ENCODE data around the gene RASAL1.

RASAL1 gene

DNA sequence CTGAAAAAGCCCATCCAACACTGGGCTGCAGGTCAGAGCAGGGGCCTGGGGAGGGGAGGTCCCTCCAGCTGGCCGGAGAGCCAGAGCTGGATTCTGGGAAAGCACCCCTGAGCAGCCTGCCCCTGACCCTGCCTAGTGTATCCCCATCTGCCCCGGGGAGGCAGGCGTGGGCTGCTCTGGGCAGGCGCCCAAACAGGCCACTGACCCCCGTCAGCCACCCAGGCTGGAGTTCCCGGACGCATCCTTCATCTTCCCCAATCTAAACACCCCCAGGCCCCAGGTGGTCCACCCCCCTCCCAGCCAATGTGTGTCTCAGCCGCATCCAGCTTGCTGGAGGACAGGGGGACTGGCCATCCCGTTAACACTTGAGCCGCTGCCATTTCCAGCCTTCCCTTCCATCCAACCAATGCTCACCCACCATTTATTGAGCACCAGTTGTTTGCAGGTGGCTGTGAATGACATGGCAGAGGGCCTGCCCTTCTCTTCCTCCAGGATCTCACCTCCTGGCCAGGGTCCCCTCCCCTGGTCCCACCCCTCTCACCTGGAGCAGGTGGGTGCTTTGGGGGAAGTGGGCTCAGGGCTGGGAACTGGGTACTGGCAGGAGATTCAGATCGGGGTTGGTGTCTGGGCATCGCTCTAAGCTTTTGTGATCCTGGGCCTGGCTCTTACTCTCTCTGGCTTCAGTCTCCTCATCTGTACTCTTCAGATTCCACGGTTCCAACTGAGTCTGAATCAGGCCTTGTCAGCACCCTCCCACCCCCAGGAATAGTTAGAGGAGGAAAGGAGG is 79.8 kb downstream of the RASAL1 start:
- DNase-seq = no peak

DNA sequence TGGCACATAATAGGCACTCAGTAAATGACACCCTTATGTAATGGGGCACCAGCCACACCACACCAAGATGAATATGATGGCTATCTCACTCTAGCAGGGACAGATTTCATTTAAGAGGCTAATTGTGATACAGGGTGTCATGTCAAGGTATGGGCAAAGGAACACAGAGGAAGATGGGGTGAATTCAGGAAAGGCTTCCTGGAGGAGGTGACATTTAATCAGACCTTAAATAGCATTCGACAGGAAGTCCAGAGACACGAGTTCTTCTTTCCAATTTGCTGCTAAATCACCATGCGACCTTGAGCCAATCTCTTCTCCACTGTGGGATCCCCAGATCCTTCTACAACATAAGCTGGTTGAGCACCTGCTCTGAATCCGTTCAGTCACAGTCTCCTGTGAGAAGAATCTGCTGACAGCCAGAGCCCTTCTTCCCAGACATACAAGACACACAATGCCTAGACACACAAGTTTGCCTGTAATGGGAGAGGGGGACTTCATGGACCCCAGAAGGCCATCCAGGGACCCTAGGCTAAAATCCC is 80.5 kb downstream of the RASAL1 start:
- no peak for DNase-seq

DNA sequence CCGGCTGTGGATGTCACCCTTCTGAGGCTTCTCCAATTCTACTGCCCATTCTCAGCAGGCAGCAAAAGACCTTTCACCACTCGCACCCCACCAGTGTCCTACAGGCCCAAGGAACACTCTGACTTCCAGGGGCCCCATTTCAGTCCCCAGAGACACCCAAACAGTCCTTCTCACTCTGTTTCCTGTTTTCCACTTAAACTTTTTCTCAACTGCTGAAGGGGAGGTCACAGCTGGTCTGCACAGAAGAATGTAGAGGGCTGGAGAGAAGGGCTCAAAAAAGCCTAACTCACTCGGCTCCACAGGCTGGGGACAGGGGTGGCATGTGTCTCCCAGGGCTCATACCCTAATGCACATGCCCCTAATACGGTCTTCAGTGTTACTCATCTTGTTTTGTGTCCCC is 83.2 kb downstream of the RASAL1 start:
- no peak for DNase-seq

DNA sequence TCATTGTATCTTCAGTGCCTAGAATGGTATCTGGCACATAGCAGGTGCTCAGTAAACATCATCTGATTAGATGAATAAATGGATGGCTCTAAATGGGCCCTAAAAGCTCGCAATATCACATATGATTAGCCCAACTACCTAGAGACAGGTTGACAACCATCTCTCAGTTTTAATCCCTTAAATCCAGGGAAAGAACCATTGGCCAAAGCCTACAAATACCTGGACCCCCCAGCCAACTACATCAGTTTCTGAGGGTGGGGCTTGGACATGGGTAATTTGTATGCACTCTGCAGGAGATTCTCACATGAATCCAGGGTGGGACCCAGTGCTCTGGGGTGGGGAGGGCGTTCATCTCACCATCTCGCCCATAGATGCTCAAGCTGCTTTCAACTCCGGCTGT is 83.8 kb downstream of the RASAL1 start:
- no peak for DNase-seq

DNA sequence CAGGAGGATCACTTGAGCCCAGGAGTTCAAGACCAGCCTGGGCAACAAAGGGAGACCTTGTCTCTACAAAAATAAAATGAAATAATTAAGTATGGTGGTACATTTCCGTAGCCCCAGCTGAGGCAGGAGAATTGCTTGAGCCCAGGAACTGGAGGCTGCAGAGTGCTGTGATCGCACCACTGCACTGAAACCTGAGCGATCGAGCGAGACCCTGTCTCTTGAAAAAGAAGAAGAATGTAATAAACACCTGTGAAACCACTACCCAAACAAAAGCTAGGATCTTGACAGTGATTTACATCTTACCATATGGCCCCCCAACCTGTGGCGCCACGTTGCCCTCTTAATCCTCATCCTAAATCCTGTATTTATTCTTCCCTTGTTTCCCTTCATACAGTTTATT is 84.8 kb downstream of the RASAL1 start:
- no peak for DNase-seq

DNA sequence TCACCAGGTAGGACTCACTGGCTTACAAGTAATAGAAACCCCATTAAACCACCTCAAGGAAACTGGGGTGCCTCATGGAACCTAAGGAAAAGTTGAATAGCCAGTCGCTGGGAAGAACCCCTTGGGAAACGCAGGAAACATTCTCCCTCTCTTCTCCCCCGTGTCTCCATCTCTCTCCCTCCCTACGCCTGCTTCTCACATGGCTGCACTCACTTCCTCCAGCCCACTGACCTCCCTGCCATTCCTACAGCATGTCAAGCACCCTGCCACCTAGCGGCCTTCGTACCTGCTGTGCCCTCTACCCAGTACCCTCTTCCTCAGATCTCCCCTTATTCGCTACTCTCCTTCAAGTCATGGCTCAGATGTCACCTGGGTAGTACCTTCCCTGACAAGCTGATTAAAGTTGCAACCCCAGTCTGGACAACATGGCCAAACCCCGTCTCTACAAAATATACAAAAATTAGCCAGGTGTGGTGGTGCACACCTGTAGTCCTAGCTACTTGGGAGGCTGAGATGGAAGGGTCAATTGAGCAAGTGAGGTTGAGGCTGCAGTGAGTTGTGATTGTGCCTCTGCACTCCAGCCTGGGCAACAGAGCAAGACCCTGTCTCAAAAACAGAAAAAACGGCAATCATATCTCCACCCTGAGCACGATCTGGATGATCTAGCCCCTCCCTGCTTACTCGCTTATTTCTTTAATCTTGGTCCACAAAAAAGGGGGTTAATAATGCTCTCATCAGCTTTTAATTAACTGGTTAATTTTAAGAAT is 85.4 kb downstream of the RASAL1 start:
- DNase-seq = no peak

Measured in NCI-H1092 treated with DMSO at 0.1 percent for 48 hours (cell line).